HAP-1 (cell line): ENCODE data around the gene PLEKHG7.
"Not testable (repeated sequence)": the region's sequence is repeated elsewhere in the genome, so short reads cannot be mapped to it uniquely, and the experiment has no call there.

Experiments
- DNase-seq, 2 experiments: peaks; one replicate each; pipeline ENCODE4 v3.0.0-alpha.2; 2016 to 2020; ENCODE audit warnings: low spot score in 2 of 2
- H3K27me3 ChIP-seq: fragments of 250-450 bp; sonication (Bioruptor Pico); 2 replicates; pipeline ENCODE4 v1.5.1; 2020; ENCODE audit warnings: low read depth, mild to moderate bottlenecking, moderate library complexity
- H3K36me3 ChIP-seq: fragments of 250-450 bp; sonication (Bioruptor Pico); replicated peaks from 2 replicates; pipeline ENCODE4 v1.5.1; 2020; ENCODE audit warnings: mild to moderate bottlenecking
- H3K4me1 ChIP-seq: fragments of 250-450 bp; sonication (Bioruptor Pico); 2 replicates; pipeline ENCODE4 v1.5.1; 2020; ENCODE audit warnings: mild to moderate bottlenecking
- H3K4me3 ChIP-seq: fragments of 250-450 bp; sonication (Bioruptor Pico); 2 replicates; pipeline ENCODE4 v1.5.1; 2020; ENCODE audit warnings: mild to moderate bottlenecking, moderate library complexity
- H3K9me3 ChIP-seq: fragments of 250-450 bp; sonication (Bioruptor Pico); 2 replicates; pipeline ENCODE4 v1.5.1; 2020; ENCODE audit warnings: mild to moderate bottlenecking, moderate library complexity
- in situ Hi-C: fragments of 300-500 bp; cut with MboI; formaldehyde crosslinking; loops from 3 replicates; pipeline ENCODE4 v1.14.3; 2020; ENCODE audit warnings: low sequenced_read_pairs, inconsistent platforms, mixed read lengths

Gene PLEKHG7, protein sequence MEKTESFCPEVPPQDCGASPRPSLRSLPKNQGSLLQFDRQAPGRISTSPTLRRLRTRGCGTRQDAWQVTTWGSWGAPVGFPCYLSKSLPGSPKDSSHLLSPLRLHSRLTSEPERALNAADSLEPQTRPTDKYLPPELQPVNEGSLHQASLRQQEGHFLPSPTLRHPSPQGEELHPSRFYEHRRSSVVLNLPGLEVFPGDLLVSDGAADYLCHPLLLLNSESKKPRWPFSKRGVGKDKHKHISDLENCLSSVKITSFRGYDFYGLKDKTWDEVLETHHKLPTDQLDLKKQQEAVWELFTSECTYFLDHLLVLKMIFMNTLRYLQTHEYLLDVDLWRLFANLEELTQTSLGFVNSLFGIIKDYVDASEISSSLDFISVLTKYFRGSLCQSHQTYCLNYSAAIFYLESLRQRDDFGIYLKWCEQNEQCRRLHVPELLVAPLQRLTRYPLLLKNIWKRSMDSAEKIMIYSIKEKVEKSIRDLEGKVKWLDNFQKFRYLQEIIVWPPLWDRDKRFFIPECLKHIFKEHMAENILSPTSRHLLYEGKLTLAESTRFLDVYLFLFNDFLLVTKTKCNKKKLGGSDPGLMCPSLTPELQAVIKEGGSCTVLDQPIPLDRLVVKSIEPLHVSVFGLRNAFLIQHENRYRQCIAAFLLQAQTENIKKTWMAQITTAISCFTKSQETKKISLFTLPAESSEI

GRCh38 chr12:92702754-92703679, at the start of gene PLEKHG7:
PLEKHG7 (plus strand) TSS chr12:92702989; CDS start chr12:92706632, 3,643 bp downstream.
- Histone ChIP-seq H3K27me3 (no peaks in the 10 kb centered on the region), H3K4me3 (no peak within 1 kb of the TSS), H3K4me1 (peaks cover 4% of the 10 kb centered on the region; the same call in 1 of the 2 replicates), H3K9me3 (no peaks in the 10 kb centered on the region), H3K36me3 (no peaks in the 10 kb centered on the region)
- in situ Hi-C loops = no loop called here
- DNase-seq = no peak

- in situ Hi-C loops, DNase-seq, H3K36me3 ChIP-seq, H3K9me3 ChIP-seq, H3K4me1 ChIP-seq, H3K4me3 ChIP-seq: not testable (repeated sequence)
- peaks cover 28% of the 10 kb centered on the region for H3K27me3 ChIP-seq
These were observed 48.5 kb upstream of the PLEKHG7 start for GRCh38 chr12:92654256-92654655.

GRCh38 chr12:92654929-92655328, 47.9 kb upstream of the PLEKHG7 start:
- in situ Hi-C loops = no loop called here

GRCh38 chr12:92656911-92657310, 45.9 kb upstream of the PLEKHG7 start:
- no peaks in the 10 kb centered on the region for H3K36me3 ChIP-seq
- H3K4me3 ChIP-seq = no peak overlapping the region
- no peaks in the 10 kb centered on the region for H3K9me3 ChIP-seq
- H3K4me1 ChIP-seq = no peaks in the 10 kb centered on the region
- H3K27me3 ChIP-seq = peaks cover 13% of the 10 kb centered on the region
- DNase-seq = no peak
- in situ Hi-C loops = no loop called here

More at GRCh38 chr12:92654929-92655328, 47.9 kb upstream of the PLEKHG7 start:
- H3K4me1 ChIP-seq = no peaks in the 10 kb centered on the region
- no peaks in the 10 kb centered on the region for H3K9me3 ChIP-seq
- no peak for DNase-seq
- H3K4me3 ChIP-seq = no peak overlapping the region
- peaks cover 22% of the 10 kb centered on the region for H3K27me3 ChIP-seq
- no peaks in the 10 kb centered on the region for H3K36me3 ChIP-seq

DNA sequence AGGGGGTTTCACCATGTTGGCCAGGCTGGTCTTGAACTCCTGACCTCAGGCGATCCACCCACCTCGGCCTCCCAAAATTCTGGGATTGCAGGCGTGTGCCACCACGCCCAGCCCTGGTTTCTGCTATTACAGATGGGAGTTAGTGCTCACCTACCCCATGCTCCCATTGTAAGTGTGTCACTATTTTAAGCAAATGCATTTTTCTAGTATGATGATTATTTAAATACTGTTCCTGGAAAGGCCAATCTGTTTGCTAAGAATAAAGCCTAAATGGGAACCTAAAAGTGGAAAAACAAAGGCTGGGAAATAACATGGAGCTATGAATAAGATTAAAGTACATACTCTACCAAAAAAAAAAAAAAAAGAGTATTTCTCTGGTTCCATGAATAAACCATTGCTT, 45.0 kb upstream of the PLEKHG7 start:
- H3K36me3 ChIP-seq = no peaks in the 10 kb centered on the region
- H3K27me3 ChIP-seq = peaks cover 7% of the 10 kb centered on the region
- H3K9me3 ChIP-seq = no peaks in the 10 kb centered on the region
- in situ Hi-C loops = no loop called here
- no peak overlapping the region for H3K4me3 ChIP-seq
- DNase-seq = no peak
- no peaks in the 10 kb centered on the region for H3K4me1 ChIP-seq

DNA sequence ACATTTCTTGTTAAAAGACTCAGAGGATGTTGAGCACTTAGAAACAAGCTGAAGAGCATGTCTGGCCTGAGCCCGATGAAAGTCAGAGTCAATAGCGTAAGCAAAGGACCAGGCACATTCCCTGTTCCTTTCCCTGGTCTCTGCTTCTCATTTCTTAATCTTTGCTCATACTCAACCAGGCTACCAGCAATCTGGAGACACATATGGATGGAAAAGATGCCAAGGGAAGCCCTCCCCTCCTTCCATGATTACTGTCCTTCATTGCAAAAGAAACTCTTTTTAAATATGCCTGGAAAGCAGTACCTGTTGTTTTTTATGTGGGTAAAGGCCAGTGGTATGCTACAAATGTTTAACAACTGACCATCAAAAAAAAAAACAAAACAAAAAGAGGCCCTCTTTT, 44.2 kb upstream of the PLEKHG7 start:
- in situ Hi-C loops = no loop called here
- no peak overlapping the region for H3K4me3 ChIP-seq
- H3K36me3 ChIP-seq = no peaks in the 10 kb centered on the region
- H3K27me3 ChIP-seq = peaks cover 7% of the 10 kb centered on the region; the same call in 1 of the 2 replicates
- H3K9me3 ChIP-seq = no peaks in the 10 kb centered on the region
- H3K4me1 ChIP-seq = no peaks in the 10 kb centered on the region
- no peak for DNase-seq

DNA sequence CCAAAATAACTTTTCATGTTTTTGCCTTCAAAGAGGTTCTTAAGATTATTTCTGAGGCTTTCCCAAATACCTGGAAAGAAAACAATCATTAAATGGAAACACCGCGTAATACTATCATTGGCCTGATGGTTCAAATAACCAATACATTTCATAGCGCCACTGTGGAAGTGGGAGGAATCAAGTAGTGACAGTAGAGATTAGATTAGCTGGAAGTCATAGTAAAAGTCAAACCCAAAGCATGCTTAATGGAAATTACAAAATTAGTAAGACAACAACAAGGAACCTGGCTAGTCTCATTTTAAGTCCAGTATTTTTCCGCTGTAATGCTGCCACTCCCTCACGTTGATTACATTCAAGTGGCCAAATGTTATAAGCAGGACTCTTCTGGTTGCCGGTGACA, 41.5 kb upstream of the PLEKHG7 start:
- Histone ChIP-seq H3K4me1 (peaks cover 10% of the 10 kb centered on the region), H3K36me3 (no peaks in the 10 kb centered on the region), H3K9me3 (no peaks in the 10 kb centered on the region), H3K4me3 (no peak overlapping the region), H3K27me3 (peaks cover 7% of the 10 kb centered on the region; the same call in 1 of the 2 replicates)
- in situ Hi-C loops = no loop called here
- no peak for DNase-seq

DNA sequence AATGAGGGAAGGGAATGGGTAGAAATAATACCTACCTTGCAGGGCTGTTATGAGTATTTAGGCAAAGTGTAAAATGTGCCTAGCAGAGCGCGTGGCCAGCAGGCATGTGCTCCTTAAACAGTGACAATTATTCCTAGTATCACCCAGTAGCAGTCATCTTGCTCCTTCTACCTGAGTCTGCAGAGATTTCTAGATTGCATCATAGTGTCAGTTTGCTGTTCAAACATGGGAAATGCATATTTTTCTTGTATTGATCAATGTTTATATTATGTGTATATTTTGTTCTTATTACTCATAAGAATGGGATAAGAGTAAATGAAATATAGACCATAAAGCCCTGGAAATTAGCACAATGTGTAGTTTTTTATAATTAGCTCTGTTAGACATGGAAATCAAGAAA, 37.3 kb upstream of the PLEKHG7 start:
- no peaks in the 10 kb centered on the region for H3K9me3 ChIP-seq
- in situ Hi-C loops = no loop called here
- peaks cover 6% of the 10 kb centered on the region; the same call in 1 of the 2 replicates for H3K27me3 ChIP-seq
- DNase-seq = no peak
- peaks cover 10% of the 10 kb centered on the region for H3K4me1 ChIP-seq
- no peak overlapping the region for H3K4me3 ChIP-seq
- no peaks in the 10 kb centered on the region for H3K36me3 ChIP-seq

GRCh38 chr12:92668739-92669138, 34.0 kb upstream of the PLEKHG7 start:
- 0 out of 2 replicates have a peak, but pooled peaks cover 4% of the 10 kb centered on the region for H3K27me3 ChIP-seq
- H3K36me3 ChIP-seq = no peaks in the 10 kb centered on the region
- no peak overlapping the region for H3K4me3 ChIP-seq
- peaks cover 10% of the 10 kb centered on the region for H3K4me1 ChIP-seq
- DNase-seq = no peak
- H3K9me3 ChIP-seq = no peaks in the 10 kb centered on the region
- in situ Hi-C loops = no loop called here

- H3K4me1 ChIP-seq, H3K9me3 ChIP-seq, H3K27me3 ChIP-seq, H3K36me3 ChIP-seq, H3K4me3 ChIP-seq, DNase-seq, in situ Hi-C loops: not testable (repeated sequence)
These were observed 31.3 kb upstream of the PLEKHG7 start for GRCh38 chr12:92671524-92671923.

GRCh38 chr12:92673756-92674155, 29.0 kb upstream of the PLEKHG7 start:
- Histone ChIP-seq H3K27me3 (no peaks in the 10 kb centered on the region), H3K36me3 (no peaks in the 10 kb centered on the region), H3K4me1 (no peaks in the 10 kb centered on the region), H3K9me3 (no peaks in the 10 kb centered on the region), H3K4me3 (no peak overlapping the region)
- in situ Hi-C loops = no loop called here
- no peak for DNase-seq

- Histone ChIP-seq H3K4me3 (no peak overlapping the region), H3K36me3 (no peaks in the 10 kb centered on the region), H3K27me3 (no peaks in the 10 kb centered on the region), H3K9me3 (no peaks in the 10 kb centered on the region), H3K4me1 (no peaks in the 10 kb centered on the region)
- DNase-seq = no peak
- in situ Hi-C loops = no loop called here
These were observed 28.3 kb upstream of the PLEKHG7 start for GRCh38 chr12:92674500-92674899.

DNA sequence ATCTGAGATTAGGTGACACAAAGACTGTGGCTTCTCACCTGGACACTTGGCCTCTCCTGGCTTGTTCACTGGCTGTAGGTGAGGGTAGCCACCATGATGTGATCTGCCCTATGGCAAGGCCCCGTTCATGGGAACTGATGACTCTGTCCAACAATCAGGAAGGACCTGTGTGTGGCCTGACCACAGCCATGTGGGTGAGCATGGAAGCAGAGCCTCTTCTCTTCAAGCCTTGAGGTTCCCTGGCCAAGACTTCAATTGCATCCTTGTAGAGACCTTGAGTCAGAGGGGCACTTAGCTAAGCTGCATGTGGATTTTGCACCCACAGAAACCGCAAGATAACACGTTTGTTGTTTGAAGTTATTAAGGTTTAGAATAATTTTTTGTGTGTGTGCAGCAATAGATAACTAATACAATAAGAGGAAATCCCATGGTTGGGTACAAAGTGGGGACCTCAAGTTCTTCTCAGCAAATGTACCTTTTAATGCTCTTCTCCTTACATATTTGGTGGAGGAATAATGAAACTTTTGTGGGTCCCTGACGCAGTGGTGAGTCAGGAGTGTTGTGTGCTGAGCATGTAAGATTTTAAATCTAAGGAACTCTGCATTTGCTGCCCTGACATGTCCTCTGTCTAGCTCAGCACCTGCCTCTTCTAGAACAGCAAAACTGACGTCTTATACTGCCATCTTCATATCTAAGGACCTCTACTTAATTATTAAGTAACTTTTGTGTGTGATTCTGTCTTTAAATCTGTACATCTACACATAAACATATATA, 27.5 kb upstream of the PLEKHG7 start:
- H3K27me3 ChIP-seq = no peaks in the 10 kb centered on the region
- H3K36me3 ChIP-seq = no peaks in the 10 kb centered on the region
- DNase-seq = no peak
- no peaks in the 10 kb centered on the region for H3K9me3 ChIP-seq
- H3K4me3 ChIP-seq = no peak overlapping the region
- H3K4me1 ChIP-seq = no peaks in the 10 kb centered on the region
- in situ Hi-C loops = no loop called here
